HepG2 (cell line): ENCODE results near the gene ZFP69B.

Experiments used
- HOXA7 ChIP-seq: sonication (generic); formaldehyde crosslinking; IDR thresholded peaks from 2 replicates; pipeline ENCODE4 v1.8.1; 2022; ENCODE audit warnings: mild to moderate bottlenecking, missing genetic modification reagents, moderate library complexity
- IKZF1 ChIP-seq: fragments of 450-650 bp; IDR thresholded peaks from 2 replicates; pipeline ENCODE4 v1.7.1; 2016
- RXRA ChIP-seq: sonication (generic); formaldehyde crosslinking; IDR thresholded peaks from 2 replicates; pipeline ENCODE4 v1.5.1; 2020; ENCODE audit warnings: missing genetic modification reagents
- TCF12 ChIP-seq, 2 experiments: fragments of 450-650 bp in 1 of 2; sonication (generic) in 1 of 2; formaldehyde crosslinking in 1 of 2; IDR thresholded peaks; 2 replicates each; pipeline versions ENCODE4 v1.6.1 to v1.8.0; 2017 to 2022; ENCODE audit warnings: antibody characterized with exemption in 1 of 2, mild to moderate bottlenecking in 1 of 2, missing genetic modification reagents in 1 of 2, moderate library complexity in 1 of 2
- TSC22D2 ChIP-seq: sonication (generic); formaldehyde crosslinking; IDR thresholded peaks from 2 replicates; pipeline ENCODE4 v1.5.1; 2020; ENCODE audit warnings: missing genetic modification reagents, mild to moderate bottlenecking, borderline replicate concordance
- ZNF292 ChIP-seq: sonication (generic); formaldehyde crosslinking; IDR thresholded peaks from 2 replicates; pipeline ENCODE4 v1.8.1; 2022; ENCODE audit warnings: mild to moderate bottlenecking, low read depth, missing genetic modification reagents, borderline replicate concordance
- ZNF720 ChIP-seq: sonication (generic); formaldehyde crosslinking; IDR thresholded peaks from 2 replicates; pipeline ENCODE4 v1.4.0; 2020; ENCODE audit warnings: missing genetic modification reagents
- TF ChIP-seq, protein P1 (sequence below): IDR thresholded peaks from 2 replicates; pipeline ENCODE4 v1.6.1; 2012; ENCODE audit warnings: low read length, improper control_type of control experiment
- TF ChIP-seq, protein P2 (sequence below): sonication (generic); formaldehyde crosslinking; IDR thresholded peaks from 2 replicates; pipeline ENCODE4 v1.5.0; 2020; ENCODE audit warnings: mild to moderate bottlenecking, missing genetic modification reagents, borderline replicate concordance
- TF ChIP-seq, protein P3 (sequence below): sonication (generic); formaldehyde crosslinking; IDR thresholded peaks from 2 replicates; pipeline ENCODE4 v1.5.1; 2020; ENCODE audit warnings: missing genetic modification reagents, mild to moderate bottlenecking, borderline replicate concordance
- TF ChIP-seq, protein P4 (sequence below): sonication (generic); formaldehyde crosslinking; IDR thresholded peaks from 2 replicates; pipeline ENCODE4 v1.4.0; 2020; ENCODE audit warnings: mild to moderate bottlenecking, low read depth, missing genetic modification reagents
- TF ChIP-seq, protein P5 (sequence below): IDR thresholded peaks from 2 replicates; pipeline ENCODE4 v1.6.1; 2016

DNA sequence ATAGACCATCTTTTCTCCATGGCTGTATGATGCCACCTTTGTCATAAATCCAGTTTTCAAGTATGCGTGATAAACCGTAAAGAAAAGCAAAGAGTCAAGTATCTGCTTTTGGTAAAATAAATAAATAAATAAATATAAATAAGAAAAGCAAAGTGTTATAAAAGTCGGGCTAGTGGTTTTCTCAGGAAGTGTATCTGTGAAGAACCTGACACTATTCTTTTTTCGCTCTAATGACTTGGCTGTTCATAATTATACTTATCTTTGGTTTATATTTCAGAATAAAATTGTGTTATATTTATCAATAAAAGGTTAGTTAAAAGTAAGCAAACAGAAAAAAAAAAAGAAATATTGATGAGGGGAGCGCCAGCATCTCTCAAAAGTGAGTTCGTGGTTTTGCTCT is 57.7 kb downstream of the ZFP69B start:
- no peak for TF ChIP-seq HOXA7
- no peak for TF ChIP-seq ZNF720
- TF ChIP-seq, protein P1, sequence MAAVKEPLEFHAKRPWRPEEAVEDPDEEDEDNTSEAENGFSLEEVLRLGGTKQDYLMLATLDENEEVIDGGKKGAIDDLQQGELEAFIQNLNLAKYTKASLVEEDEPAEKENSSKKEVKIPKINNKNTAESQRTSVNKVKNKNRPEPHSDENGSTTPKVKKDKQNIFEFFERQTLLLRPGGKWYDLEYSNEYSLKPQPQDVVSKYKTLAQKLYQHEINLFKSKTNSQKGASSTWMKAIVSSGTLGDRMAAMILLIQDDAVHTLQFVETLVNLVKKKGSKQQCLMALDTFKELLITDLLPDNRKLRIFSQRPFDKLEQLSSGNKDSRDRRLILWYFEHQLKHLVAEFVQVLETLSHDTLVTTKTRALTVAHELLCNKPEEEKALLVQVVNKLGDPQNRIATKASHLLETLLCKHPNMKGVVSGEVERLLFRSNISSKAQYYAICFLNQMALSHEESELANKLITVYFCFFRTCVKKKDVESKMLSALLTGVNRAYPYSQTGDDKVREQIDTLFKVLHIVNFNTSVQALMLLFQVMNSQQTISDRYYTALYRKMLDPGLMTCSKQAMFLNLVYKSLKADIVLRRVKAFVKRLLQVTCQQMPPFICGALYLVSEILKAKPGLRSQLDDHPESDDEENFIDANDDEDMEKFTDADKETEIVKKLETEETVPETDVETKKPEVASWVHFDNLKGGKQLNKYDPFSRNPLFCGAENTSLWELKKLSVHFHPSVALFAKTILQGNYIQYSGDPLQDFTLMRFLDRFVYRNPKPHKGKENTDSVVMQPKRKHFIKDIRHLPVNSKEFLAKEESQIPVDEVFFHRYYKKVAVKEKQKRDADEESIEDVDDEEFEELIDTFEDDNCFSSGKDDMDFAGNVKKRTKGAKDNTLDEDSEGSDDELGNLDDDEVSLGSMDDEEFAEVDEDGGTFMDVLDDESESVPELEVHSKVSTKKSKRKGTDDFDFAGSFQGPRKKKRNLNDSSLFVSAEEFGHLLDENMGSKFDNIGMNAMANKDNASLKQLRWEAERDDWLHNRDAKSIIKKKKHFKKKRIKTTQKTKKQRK = no peak
- no peak for TF ChIP-seq RXRA (CRISPR knock-in tag)
- no peak for TF ChIP-seq IKZF1
- TF ChIP-seq TSC22D2 (CRISPR knock-in tag) = no peak
- TF ChIP-seq, protein P2, sequence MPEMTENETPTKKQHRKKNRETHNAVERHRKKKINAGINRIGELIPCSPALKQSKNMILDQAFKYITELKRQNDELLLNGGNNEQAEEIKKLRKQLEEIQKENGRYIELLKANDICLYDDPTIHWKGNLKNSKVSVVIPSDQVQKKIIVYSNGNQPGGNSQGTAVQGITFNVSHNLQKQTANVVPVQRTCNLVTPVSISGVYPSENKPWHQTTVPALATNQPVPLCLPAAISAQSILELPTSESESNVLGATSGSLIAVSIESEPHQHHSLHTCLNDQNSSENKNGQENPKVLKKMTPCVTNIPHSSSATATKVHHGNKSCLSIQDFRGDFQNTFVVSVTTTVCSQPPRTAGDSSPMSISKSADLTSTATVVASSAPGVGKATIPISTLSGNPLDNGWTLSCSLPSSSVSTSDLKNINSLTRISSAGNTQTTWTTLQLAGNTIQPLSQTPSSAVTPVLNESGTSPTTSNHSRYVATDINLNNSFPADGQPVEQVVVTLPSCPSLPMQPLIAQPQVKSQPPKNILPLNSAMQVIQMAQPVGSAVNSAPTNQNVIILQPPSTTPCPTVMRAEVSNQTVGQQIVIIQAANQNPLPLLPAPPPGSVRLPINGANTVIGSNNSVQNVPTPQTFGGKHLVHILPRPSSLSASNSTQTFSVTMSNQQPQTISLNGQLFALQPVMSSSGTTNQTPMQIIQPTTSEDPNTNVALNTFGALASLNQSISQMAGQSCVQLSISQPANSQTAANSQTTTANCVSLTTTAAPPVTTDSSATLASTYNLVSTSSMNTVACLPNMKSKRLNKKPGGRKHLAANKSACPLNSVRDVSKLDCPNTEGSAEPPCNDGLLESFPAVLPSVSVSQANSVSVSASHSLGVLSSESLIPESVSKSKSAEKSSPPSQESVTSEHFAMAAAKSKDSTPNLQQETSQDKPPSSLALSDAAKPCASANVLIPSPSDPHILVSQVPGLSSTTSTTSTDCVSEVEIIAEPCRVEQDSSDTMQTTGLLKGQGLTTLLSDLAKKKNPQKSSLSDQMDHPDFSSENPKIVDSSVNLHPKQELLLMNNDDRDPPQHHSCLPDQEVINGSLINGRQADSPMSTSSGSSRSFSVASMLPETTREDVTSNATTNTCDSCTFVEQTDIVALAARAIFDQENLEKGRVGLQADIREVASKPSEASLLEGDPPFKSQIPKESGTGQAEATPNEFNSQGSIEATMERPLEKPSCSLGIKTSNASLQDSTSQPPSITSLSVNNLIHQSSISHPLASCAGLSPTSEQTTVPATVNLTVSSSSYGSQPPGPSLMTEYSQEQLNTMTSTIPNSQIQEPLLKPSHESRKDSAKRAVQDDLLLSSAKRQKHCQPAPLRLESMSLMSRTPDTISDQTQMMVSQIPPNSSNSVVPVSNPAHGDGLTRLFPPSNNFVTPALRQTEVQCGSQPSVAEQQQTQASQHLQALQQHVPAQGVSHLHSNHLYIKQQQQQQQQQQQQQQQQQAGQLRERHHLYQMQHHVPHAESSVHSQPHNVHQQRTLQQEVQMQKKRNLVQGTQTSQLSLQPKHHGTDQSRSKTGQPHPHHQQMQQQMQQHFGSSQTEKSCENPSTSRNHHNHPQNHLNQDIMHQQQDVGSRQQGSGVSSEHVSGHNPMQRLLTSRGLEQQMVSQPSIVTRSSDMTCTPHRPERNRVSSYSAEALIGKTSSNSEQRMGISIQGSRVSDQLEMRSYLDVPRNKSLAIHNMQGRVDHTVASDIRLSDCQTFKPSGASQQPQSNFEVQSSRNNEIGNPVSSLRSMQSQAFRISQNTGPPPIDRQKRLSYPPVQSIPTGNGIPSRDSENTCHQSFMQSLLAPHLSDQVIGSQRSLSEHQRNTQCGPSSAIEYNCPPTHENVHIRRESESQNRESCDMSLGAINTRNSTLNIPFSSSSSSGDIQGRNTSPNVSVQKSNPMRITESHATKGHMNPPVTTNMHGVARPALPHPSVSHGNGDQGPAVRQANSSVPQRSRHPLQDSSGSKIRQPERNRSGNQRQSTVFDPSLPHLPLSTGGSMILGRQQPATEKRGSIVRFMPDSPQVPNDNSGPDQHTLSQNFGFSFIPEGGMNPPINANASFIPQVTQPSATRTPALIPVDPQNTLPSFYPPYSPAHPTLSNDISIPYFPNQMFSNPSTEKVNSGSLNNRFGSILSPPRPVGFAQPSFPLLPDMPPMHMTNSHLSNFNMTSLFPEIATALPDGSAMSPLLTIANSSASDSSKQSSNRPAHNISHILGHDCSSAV (CRISPR knock-in tag) = no peak
- TF ChIP-seq, protein P3, sequence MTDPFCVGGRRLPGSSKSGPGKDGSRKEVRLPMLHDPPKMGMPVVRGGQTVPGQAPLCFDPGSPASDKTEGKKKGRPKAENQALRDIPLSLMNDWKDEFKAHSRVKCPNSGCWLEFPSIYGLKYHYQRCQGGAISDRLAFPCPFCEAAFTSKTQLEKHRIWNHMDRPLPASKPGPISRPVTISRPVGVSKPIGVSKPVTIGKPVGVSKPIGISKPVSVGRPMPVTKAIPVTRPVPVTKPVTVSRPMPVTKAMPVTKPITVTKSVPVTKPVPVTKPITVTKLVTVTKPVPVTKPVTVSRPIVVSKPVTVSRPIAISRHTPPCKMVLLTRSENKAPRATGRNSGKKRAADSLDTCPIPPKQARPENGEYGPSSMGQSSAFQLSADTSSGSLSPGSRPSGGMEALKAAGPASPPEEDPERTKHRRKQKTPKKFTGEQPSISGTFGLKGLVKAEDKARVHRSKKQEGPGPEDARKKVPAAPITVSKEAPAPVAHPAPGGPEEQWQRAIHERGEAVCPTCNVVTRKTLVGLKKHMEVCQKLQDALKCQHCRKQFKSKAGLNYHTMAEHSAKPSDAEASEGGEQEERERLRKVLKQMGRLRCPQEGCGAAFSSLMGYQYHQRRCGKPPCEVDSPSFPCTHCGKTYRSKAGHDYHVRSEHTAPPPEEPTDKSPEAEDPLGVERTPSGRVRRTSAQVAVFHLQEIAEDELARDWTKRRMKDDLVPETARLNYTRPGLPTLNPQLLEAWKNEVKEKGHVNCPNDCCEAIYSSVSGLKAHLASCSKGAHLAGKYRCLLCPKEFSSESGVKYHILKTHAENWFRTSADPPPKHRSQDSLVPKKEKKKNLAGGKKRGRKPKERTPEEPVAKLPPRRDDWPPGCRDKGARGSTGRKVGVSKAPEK (CRISPR knock-in tag) = no peak
- TF ChIP-seq, protein P4, sequence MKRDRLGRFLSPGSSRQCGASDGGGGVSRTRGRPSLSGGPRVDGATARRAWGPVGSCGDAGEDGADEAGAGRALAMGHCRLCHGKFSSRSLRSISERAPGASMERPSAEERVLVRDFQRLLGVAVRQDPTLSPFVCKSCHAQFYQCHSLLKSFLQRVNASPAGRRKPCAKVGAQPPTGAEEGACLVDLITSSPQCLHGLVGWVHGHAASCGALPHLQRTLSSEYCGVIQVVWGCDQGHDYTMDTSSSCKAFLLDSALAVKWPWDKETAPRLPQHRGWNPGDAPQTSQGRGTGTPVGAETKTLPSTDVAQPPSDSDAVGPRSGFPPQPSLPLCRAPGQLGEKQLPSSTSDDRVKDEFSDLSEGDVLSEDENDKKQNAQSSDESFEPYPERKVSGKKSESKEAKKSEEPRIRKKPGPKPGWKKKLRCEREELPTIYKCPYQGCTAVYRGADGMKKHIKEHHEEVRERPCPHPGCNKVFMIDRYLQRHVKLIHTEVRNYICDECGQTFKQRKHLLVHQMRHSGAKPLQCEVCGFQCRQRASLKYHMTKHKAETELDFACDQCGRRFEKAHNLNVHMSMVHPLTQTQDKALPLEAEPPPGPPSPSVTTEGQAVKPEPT = no peak
- TF ChIP-seq TCF12 (IDR thresholded peaks at IDR 0.05) = no peak
- TF ChIP-seq TCF12 (CRISPR knock-in tag; IDR thresholded peaks at IDR 0.05) = no peak
- TF ChIP-seq ZNF292 (CRISPR knock-in tag) = no peak
- TF ChIP-seq, protein P5, sequence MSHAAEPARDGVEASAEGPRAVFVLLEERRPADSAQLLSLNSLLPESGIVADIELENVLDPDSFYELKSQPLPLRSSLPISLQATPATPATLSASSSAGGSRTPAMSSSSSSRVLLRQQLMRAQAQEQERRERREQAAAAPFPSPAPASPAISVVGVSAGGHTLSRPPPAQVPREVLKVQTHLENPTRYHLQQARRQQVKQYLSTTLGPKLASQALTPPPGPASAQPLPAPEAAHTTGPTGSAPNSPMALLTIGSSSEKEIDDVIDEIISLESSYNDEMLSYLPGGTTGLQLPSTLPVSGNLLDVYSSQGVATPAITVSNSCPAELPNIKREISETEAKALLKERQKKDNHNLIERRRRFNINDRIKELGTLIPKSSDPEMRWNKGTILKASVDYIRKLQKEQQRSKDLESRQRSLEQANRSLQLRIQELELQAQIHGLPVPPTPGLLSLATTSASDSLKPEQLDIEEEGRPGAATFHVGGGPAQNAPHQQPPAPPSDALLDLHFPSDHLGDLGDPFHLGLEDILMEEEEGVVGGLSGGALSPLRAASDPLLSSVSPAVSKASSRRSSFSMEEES (CRISPR knock-in tag) = no peak
